HG03097 (cell line): ENCODE data around the gene C4B.
"Not testable (repeated sequence)": the region's sequence is repeated elsewhere in the genome, so short reads cannot be mapped to it uniquely, and the experiment has no call there.

Experiments used
- ATAC-seq: cut with Tn5 transposase; IDR thresholded peaks from one replicate; pipeline ENCODE4 v1.9.1; 2021; ENCODE audit not compliant: unreplicated experiment, low FRiP score

Gene C4B

DNA sequence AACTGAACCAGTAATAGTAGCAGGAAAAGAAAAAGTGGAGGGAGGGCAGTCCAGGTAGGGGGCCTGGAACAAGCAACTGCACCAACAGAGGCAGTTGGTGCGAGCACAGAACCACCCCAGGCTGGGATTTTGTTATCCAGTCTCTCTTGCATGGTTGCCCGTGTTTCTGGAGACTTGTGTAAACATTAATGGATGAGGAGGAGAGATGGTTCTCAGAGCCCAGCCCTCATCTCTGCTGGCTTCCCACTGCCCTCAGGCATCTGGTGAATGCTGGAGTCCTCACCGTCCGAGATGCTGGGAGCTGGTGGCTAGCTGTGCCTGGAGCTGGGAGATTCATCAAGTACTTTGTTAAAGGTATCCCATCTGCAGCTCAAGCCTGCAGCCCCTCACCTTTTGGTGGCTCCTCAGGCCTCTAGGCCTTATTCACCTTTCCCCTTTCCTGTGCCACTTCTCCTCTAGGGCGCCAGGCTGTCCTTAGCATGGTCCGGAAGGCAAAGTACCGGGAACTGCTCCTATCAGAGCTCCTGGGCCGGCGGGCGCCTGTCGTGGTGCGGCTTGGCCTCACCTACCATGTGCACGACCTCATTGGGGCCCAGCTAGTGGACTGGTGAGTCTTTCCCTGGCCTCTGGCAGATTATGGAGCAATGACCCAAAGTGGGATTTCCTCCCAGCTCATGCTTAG, 34.3 kb upstream of the C4B start:
- ATAC-seq = not testable (repeated sequence)

DNA sequence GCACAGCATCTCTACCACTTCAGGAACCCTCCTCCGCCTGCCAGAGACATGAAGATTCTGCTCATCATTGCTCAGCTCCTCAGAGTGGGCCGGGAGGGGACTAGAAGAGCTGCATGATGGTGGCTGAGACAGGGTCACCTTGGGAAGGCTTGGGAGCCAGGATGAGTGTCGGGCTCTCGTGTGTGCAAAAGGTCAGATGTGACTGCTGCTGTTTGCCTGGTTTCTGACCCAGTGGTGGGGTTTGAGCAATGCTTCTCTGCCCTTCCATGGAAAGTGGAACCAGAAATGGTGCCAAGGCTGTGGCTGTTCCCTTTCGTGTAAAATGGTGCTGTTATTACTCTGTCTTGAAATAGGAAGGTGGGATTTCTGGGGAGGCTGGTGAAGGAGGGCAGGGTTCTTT, 33.6 kb upstream of the C4B start:
- not testable (repeated sequence) for ATAC-seq

- ATAC-seq = not testable (repeated sequence)
These were observed 32.9 kb upstream of the C4B start, which contains the start of gene C4A for GRCh38 chr6:31981744-31982143. Gene C4A, plus strand, starts transcription at chr6:31982057. Its CDS starts 51 bp downstream, at chr6:31982108.

DNA sequence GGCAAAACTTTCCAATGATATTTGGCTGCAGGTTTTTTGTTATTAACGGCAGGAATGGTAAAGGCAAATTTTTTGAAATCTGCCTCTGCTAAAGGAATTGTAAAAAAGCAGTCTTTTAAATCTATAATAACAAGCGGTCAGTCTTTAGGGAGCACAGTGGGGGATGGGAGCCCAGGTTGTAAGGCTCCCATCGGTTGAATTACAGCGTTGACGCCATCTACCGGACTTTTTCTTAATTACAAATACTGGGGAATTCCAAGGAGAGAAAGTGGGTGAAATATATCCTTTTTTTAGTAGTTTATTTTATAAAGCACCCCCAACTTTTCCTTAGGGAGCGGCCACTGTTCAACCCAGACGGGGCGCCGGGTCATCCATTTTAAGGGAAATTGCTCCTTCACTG, 25.2 kb upstream of the C4B start:
- ATAC-seq = not testable (repeated sequence)

DNA sequence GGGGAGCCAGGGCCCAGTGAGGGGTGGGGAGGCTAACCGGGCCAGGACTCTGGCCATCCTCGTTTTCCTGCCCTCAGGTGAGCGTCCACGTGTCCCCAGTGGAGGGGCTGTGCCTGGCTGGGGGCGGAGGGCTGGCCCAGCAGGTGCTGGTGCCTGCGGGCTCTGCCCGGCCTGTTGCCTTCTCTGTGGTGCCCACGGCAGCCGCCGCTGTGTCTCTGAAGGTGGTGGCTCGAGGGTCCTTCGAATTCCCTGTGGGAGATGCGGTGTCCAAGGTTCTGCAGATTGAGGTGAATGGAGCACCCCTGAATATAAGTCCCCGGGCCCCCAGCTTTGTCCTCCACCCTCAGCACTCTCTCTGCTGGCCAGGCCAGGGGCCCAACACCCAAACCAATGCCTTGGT, 20.2 kb upstream of the C4B start:
- ATAC-seq = not testable (repeated sequence)

DNA sequence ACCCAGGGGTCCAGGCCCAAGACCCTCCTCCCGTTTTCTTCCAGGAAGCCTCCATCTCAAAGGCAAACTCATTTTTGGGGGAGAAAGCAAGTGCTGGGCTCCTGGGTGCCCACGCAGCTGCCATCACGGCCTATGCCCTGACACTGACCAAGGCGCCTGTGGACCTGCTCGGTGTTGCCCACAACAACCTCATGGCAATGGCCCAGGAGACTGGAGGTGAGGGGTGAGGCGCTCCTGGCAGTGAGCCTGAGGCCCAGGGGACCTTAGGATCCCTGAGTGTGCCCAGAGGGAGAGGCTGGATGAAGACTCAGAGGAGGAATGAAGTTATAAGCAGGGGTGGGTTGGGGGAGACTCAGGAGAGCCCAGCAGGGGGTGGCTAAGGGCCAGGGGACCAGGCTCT, 18.2 kb upstream of the C4B start:
- not testable (repeated sequence) for ATAC-seq

DNA sequence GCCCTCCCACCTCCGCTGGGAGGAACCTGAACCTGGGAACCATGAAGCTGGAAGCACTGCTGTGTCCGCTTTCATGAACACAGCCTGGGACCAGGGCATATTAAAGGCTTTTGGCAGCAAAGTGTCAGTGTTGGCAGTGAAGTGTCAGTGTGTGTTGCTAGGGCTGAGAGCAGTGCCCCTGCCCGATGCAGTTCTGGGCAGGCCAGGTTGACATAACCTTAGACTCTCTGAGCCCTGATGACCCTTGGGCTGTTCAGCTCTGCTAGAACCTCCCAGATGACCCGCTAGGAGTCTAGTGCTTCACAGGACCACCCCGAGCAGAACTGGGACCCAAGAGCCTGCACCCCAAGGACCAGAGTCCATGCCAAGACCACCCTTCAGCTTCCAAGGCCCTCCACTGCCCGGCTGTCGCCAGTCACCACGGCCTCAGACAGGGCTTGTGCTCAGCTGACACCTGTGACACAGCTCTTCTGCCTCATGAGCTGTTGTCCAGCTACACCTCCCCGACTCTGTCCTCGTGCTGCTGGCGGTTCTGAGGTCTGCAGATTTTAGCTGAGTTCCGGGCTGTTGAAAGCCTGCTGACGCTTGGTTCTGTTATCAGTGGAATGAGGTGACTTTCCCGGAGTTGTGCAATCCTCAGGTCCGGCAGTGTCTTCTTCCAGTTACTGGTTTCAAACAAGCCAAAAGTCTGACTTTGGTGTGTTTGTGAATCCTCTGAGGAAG, 11.9 kb upstream of the C4B start:
- not testable (repeated sequence) for ATAC-seq

- not testable (repeated sequence) for ATAC-seq
These were observed 11.3 kb upstream of the C4B start for GRCh38 chr6:32003301-32003700.

- not testable (repeated sequence) for ATAC-seq
These were observed 10.2 kb upstream of the C4B start for GRCh38 chr6:32004393-32004792.

DNA sequence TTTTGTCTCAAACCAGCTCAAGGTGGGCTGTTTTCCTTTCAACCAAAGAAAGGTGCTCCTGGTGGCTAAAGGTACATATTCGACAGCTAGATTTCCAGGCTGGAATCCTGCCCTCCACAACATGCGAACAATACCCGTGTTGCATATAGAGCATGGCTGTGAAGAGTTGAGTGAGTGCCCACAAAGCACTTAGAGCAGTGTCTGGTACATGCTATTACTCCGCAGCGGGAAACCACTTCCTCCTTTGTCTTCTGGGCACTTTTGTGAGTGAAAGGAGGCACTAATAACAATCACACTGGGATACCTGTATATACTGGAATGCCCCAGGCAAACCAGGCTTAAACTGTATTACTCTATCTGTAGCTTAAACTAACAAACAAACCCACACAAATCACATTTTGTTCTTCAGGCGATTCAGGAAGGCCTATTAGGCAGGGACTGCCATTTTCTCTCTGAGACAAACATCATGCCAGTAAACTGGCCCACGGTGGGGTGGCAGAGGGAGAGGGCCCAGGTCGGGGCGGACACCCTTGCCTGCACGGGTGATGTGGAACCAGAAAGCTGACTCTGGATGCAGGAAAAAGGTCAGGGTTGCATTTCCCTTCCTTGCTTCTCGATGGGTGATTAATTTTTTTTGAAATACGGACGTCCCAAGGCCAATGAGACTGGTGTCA, 9.6 kb upstream of the C4B start:
- not testable (repeated sequence) for ATAC-seq

GRCh38 chr6:32005538-32005880, 9.1 kb upstream of the C4B start:
- not testable (repeated sequence) for ATAC-seq

DNA sequence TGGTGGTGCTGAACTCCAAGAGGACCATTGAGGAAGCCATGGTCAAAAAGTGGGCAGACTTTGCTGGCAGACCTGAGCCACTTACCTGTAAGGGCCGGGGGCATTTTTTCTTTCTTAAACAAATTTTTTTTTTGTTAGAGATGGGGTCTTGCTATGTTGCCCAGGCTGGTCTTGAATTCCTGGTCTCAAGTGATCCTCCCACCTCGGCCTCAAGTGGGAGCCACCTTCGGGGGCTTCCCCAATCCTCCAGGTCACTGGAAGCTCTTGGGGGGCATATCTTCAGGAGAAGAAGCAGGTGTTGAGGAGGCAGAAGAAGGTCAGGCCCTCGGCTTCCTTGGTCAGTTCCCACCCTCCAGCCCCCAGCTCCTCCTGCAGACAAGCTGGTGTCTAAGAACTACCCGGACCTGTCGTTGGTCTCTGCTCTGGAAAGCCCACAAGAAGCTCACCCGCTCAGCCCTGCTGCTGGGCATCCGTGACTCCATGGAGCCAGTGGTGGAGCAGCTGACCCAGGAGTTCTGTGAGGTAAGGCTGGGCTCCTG, 8.5 kb upstream of the C4B start:
- ATAC-seq = not testable (repeated sequence)

- not testable (repeated sequence) for ATAC-seq
These were observed 7.5 kb upstream of the C4B start for GRCh38 chr6:32007086-32007485.

- ATAC-seq = not testable (repeated sequence)
These were observed 6.6 kb upstream of the C4B start for GRCh38 chr6:32008037-32008436.

GRCh38 chr6:32008616-32009015, 6.0 kb upstream of the C4B start:
- not testable (repeated sequence) for ATAC-seq

- not testable (repeated sequence) for ATAC-seq
These were observed 5.1 kb upstream of the C4B start for GRCh38 chr6:32009537-32009936.

DNA sequence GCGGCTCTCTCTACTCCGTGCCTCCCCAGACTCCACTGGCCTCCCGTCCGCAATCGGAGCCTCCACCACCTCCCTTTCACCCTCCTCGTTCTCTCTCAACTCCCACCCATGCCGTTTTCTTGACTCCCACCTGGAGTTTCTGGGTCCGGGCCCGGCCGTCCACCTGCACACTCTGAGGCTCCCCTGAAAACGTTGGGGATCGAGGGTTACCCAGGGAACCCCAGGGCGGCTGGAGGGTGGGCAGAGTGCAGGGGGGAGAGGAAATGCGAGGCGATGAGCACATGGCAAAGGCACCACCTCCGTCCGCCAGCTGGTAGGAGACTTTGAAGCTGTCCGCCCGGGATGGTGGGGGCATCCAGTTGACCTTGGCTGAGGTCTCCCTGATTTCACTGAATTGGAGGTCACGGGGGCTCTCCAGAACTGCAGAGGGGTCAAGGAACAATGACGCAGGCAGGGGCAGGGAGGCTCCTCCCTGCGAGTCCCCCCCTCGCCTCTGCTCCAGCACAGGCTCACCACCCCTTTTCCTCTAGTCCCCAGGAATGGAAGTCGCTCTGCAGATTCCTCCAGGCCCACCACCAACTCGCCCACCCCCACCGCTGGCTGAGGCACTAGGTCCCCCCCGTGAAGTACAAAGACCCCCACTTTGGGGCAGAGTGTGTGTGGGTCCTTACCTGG, 3.6 kb upstream of the C4B start:
- not testable (repeated sequence) for ATAC-seq

DNA sequence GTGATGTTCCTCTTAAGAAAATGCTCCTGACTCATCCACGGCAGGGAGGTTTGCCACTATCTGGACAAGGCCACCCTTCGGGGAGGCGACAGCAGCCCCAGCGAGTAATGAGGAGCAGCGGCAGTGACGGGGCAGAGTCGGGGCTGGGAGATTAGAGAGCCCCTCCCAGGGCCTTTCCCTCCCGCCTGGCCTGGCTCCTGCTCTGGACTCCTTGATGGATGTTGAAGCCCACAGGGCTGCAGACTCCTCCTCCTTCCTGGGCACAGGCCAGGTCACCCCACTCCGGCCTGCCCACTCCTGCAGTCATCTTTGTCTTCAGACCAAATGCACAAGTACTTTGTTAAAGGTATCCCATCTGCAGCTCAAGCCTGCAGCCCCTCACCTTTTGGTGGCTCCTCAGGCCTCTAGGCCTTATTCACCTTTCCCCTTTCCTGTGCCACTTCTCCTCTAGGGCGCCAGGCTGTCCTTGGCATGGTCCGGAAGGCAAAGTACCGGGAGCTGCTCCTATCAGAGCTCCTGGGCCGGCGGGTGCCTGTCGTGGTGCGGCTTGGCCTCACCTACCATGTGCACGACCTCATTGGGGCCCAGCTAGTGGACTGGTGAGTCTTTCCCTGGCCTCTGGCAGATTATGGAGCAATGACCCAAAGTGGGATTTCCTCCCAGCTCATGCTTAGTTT, 1.5 kb upstream of the C4B start:
- ATAC-seq = not testable (repeated sequence)

- not testable (repeated sequence) for ATAC-seq
These were observed 857 bp upstream of the C4B start for GRCh38 chr6:32013738-32014137.

DNA sequence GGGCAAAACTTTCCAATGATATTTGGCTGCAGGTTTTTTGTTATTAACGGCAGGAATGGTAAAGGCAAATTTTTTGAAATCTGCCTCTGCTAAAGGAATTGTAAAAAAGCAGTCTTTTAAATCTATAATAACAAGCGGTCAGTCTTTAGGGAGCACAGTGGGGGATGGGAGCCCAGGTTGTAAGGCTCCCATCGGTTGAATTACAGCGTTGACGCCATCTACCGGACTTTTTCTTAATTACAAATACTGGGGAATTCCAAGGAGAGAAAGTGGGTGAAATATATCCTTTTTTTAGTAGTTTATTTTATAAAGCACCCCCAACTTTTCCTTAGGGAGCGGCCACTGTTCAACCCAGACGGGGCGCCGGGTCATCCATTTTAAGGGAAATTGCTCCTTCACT, 7.5 kb downstream of the C4B start:
- ATAC-seq = not testable (repeated sequence)
